Loucy (cell line): Measurements from ENCODE around the gene ZNF679.
"Not testable (repeated sequence)": the region's sequence is repeated elsewhere in the genome, so short reads cannot be mapped to it uniquely, and the experiment has no call there.

ENCODE experiments used
- H2AFZ ChIP-seq: fragments of 200-600 bp; sonication (generic); 2 replicates; pipeline ENCODE4 v1.6.0; 2016; ENCODE audit warnings: antibody characterized with exemption, mild to moderate bottlenecking, low read length, moderate library complexity
- H3F3A ChIP-seq: fragments of 200-600 bp; 2 replicates; pipeline ENCODE4 v1.6.0; 2016; ENCODE audit warnings: antibody characterized with exemption, low read depth, mild to moderate bottlenecking
- H3K27me3 ChIP-seq: fragments of 200-600 bp; sonication (generic); 2 replicates; pipeline ENCODE4 v1.6.1; 2014; ENCODE audit warnings: low read length, mild to moderate bottlenecking; ENCODE audit not compliant: insufficient read depth, poor library complexity, severe bottlenecking
- H3K36me3 ChIP-seq: fragments of 200-600 bp; sonication (generic); 2 replicates; pipeline ENCODE4 v1.6.1; 2016; ENCODE audit warnings: low read length; ENCODE audit not compliant: insufficient read depth
- H3K4me1 ChIP-seq: fragments of 200-600 bp; sonication (generic); 2 replicates; pipeline ENCODE4 v1.5.1; 2014; ENCODE audit warnings: low read length, mild to moderate bottlenecking; ENCODE audit not compliant: insufficient read depth, poor library complexity, severe bottlenecking
- H3K4me2 ChIP-seq: fragments of 200-600 bp; sonication (generic); 2 replicates; pipeline ENCODE4 v1.6.0; 2014; ENCODE audit warnings: antibody characterized with exemption, low read length, low read depth, mild to moderate bottlenecking; ENCODE audit not compliant: poor library complexity, severe bottlenecking
- H3K4me3 ChIP-seq: fragments of 200-600 bp; sonication (generic); 2 replicates; pipeline ENCODE4 v1.5.1; 2014; ENCODE audit warnings: low read length, mild to moderate bottlenecking, mixed read lengths; ENCODE audit not compliant: poor library complexity, severe bottlenecking
- H3K79me2 ChIP-seq: fragments of 200-600 bp; sonication (generic); 2 replicates; pipeline ENCODE4 v1.6.1; 2014; ENCODE audit warnings: low read length; ENCODE audit not compliant: insufficient read depth
- H3K9ac ChIP-seq: fragments of 200-600 bp; sonication (generic); 2 replicates; pipeline ENCODE4 v1.6.0; 2014; ENCODE audit warnings: mild to moderate bottlenecking, low read depth, low read length, moderate library complexity; ENCODE audit not compliant: poor library complexity, severe bottlenecking
- H3K9me2 ChIP-seq: fragments of 200-600 bp; sonication (generic); replicated peaks from 2 replicates; pipeline ENCODE4 v1.6.1; 2016; ENCODE audit warnings: low read depth, low read length, mixed read lengths
- H3K9me3 ChIP-seq: fragments of 200-600 bp; sonication (generic); 2 replicates; pipeline ENCODE4 v1.6.1; 2014; ENCODE audit warnings: mild to moderate bottlenecking, antibody characterized with exemption, low read length, low read depth; ENCODE audit not compliant: insufficient read depth
- H4K20me1 ChIP-seq: fragments of 200-600 bp; sonication (generic); 2 replicates; pipeline ENCODE4 v1.6.0; 2014; ENCODE audit warnings: antibody characterized with exemption, low read length, mild to moderate bottlenecking; ENCODE audit not compliant: insufficient read depth, poor library complexity, severe bottlenecking
- CTCF ChIP-seq: fragments of 200-600 bp; sonication (generic); conservative IDR thresholded peaks from 2 replicates; pipeline ENCODE4 v1.5.1; 2014; ENCODE audit warnings: mild to moderate bottlenecking, antibody characterized with exemption, low read length
- EZH2phosphoT487 ChIP-seq: fragments of 200-600 bp; IDR thresholded peaks from 2 replicates; pipeline ENCODE4 v1.6.1; 2018; ENCODE audit warnings: antibody characterized with exemption, mild to moderate bottlenecking, moderate library complexity, borderline replicate concordance

ZNF679 gene

GRCh38 chr7:64277630-64278029 is 49.4 kb downstream of the ZNF679 start:
- Histone ChIP-seq H3K36me3 (no peaks in the 10 kb centered on the region), H3K9me2 (no peaks in the 10 kb centered on the region), H3K27me3 (no peaks in the 10 kb centered on the region), H2AFZ (no peak overlapping the region), H3K79me2 (no peaks in the 10 kb centered on the region), H3K4me2 (no peak overlapping the region), H3K9ac (no peak overlapping the region), H3K4me3 (no peak overlapping the region), H4K20me1 (no peaks in the 10 kb centered on the region), H3K9me3 (no peaks in the 10 kb centered on the region; the same call in 1 of the 2 replicates), H3K4me1 (no peaks in the 10 kb centered on the region), H3F3A (no peaks in the 10 kb centered on the region)
- TF ChIP-seq CTCF, result no peak
- no peak for TF ChIP-seq EZH2phosphoT487

GRCh38 chr7:64294701-64295420 is 66.6 kb downstream of the ZNF679 start:
- Histone ChIP-seq H3K9me2 (no peaks in the 10 kb centered on the region), H3K27me3 (no peaks in the 10 kb centered on the region), H3K4me1 (no peaks in the 10 kb centered on the region), H4K20me1 (no peaks in the 10 kb centered on the region), H3K9ac (no peak overlapping the region), H3K4me3 (no peak overlapping the region), H3K79me2 (no peaks in the 10 kb centered on the region), H2AFZ (no peak overlapping the region), H3F3A (no peaks in the 10 kb centered on the region), H3K4me2 (no peak overlapping the region), H3K9me3 (peaks cover 8% of the 10 kb centered on the region; the same call in 1 of the 2 replicates), H3K36me3 (no peaks in the 10 kb centered on the region)
- no peak for TF ChIP-seq CTCF
- no peak for TF ChIP-seq EZH2phosphoT487

- H3F3A ChIP-seq, H3K36me3 ChIP-seq, H3K4me3 ChIP-seq, H3K9ac ChIP-seq, H3K4me1 ChIP-seq, H2AFZ ChIP-seq, H3K79me2 ChIP-seq, H3K27me3 ChIP-seq, H3K4me2 ChIP-seq, H3K9me2 ChIP-seq, H4K20me1 ChIP-seq: not testable (repeated sequence)
- H3K9me3 ChIP-seq, result peaks cover 11% of the 10 kb centered on the region; the same call in 1 of the 2 replicates
Observed at GRCh38 chr7:64297418-64297817, 69.1 kb downstream of the ZNF679 start.
